ENCODE measurements around the gene BCL7A.
A peak's percentile ranks its signal among the peaks of the same experiment; 100 is the strongest.
"Not testable (repeated sequence)": the region's sequence is repeated elsewhere in the genome, so short reads cannot be mapped to it uniquely, and the experiment has no call there.

BCL7A gene

DNA sequence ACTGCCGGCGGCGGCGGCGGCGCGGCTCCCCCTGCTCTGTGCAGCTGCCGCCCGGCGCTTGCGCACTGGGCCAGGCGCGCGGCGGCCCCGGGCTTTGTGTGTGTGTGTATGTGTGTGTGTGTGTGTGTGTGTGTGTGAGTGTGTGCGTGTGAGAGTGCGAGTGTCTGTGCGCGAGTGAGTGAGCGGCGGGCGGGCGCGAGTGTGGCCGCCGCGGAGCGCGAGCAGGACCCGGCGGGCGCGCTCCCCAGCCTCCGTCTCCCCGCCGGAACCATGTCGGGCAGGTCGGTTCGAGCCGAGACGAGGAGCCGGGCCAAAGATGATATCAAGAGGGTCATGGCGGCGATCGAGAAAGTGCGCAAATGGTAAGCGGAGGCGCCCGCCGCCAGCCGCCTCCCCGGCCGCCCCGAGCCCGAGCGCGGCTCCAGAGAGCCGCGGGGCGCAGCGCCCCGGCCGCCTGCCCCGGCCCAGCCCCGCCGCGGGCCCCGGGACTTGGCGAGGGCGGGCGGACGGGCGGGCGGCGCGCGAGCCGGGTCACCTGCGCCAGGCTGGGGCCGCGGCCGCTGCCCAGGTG, at the start of gene BCL7A:
Gene BCL7A, plus strand, starts transcription at position 63 of the 571 bp plus-strand sequence. Its CDS starts 208 bp downstream, at position 271.
- peak; percentile 72 for DNase-seq

DNA sequence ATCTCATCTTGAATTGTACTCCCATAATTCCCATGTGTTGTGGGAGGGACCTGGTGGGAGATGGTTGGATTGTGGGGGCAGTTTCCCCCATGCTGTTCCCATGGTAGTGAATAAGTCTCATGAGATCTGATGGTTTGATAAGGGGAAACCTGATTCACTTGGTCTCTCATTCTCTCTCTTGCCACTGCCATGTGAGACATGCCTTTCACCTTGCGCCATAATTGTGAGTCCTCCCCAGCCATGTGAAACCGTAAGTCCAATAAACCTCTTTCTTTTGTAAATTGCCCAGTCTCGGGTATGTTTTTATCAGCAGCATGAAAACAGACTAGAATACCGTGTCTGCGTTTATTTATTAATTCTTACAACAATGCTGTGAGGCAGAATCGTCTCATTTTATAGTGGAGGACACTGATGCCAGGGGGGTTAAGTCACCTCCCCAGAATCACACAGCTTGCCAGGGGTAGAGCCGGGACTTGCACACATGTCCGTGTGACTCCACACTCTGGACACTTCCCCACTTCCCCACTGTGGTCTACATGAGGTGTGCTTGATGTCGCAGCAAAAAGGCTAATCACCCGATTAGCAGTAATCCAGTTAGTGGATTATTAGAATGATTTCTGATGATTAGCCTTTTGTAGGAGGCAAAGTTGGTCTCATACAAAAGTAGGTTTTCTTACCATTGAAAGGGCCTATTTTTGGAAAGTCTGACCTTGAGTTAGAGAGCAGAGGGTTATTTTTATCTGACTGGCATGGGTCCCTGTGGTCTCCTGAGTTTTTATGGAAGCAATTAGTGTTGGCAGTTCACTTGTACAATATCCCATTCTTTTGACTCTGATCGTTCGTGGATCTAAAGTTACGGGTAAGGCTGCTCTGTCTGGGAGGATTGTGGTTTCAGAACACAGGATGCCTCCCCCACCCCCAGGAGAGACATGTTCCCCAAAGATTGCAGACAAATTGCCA, 47.4 kb upstream of the BCL7A start:
- no peak for DNase-seq

DNA sequence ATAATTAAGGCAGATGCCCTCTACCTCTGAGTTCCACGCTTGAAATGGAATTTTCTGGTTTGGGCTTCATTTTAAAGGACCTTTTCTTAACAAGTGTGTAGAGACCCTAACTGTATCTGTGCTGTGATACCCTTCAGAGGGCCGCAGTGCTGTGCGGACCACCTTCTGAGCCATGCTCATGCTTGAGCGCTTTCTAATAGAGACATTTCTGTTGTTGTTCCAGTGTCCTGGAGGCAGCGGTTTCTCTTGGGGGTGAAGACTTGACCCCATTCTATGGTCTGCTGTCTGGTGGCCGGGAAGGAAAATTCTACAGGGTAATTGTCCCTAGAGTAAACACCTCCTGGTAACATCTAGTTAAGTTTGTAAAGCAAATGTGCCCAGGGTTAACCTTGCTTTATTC, 46.7 kb upstream of the BCL7A start:
- DNase-seq = no peak

DNA sequence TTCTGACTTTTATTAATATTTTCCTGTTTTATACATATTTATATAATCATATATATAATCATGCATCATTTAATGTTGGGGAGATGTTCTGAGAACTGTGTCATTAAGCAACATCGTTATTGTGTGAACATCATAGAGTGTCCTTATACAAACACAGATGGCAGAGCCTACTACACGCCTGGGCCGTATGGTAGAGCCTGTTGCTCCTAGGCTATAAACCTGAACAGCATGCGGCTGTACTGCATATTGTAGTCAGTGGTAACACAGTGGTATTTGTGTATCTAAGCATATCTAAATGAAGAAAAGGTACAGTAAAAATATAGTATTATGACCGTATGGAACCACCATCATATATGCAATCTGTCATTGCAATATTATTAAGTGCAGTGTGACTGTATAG, 44.7 kb upstream of the BCL7A start:
- DNase-seq = no peak

DNA sequence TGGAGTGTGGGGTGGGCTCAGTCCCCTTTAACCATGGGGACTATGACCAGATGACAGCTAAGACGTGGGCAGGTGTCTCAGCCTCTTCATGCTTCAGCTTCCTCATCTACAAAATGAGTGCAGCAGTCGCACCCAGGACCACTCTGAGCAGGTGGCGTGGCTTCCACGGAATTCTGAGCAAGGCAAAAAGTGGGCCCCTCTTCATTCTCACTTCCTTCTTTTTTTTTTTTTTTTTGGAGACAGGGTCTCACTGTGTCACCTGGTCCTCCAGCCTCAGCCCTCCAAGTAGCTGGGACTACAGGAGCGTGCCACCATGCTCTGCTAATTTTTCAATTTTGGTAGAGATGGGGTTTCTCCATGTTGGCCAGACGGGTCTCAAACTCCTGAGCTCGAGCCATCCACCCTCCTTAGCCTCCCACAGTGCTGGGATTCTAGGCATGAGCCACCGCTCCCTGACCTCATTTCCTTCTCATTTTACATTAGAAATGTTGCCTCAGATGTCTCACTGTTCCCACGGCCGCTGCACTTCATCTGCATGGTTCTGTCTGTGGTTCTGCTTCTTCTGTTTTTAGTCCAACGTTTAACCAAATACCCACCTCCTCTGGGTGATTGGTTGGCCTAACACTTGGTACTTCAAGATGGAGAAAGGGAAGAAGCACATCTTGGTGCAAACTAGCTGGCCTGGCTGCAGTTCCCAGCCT, 41.3 kb upstream of the BCL7A start:
- no peak for DNase-seq

DNA sequence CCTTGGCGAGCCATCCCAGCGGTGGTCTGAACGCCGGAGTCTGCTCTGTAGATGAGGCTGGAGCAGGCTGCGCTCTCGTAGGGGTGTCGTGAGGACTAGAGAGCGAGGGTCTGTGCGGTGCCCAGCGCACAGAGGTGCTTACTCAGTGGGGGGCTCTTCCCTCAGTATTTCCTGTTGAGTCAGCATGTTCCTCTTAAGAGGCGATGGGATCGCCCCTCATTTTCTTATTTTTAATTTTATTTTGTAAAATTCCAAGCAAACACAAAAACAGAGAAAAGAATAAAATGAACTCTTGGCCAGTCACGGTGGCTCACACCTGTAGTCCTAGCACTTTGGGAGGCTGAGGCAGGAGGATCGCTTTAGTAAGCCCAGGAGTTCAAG, 40.8 kb upstream of the BCL7A start:
- no peak for DNase-seq

DNA sequence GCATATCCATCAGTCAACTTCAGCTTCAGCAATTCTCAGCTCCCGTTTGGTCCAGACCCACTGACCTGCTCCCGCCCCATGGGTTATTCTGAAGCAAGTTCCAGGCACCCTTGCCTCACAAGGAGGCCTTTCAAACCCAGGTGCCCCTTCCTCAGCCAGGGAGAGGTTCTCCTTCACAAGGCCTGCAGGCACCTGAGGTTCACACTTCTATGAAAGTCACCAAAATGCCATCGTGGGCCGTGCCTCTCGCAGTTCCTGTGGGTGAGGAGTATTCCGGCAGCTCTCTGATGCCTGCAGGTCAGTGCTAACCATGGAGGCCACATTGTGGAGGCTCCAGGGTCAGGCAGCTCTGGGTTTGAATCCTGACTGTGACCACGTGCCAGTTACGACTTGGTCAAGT, 40.2 kb upstream of the BCL7A start:
- no peak for DNase-seq

DNA sequence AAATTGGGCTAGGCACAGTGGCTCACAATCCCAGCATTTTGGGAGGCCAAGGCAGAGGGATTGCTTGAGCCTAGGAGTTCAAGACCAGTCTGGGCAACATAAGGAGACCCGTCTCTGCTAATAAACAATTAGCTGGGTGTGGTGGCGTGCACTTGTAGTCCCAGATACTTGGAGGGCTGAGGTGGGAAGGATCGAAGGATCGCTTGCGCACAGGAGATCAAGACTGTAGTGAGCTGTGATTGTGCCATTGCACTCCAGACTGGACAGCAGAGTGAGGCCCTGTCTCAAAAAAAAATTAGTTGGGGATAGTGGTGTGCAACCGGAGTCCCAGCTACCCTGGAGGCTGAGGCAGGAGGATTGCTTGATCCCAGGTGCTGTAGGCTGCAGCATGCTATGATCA, 38.7 kb upstream of the BCL7A start:
- DNase-seq = no peak

DNA sequence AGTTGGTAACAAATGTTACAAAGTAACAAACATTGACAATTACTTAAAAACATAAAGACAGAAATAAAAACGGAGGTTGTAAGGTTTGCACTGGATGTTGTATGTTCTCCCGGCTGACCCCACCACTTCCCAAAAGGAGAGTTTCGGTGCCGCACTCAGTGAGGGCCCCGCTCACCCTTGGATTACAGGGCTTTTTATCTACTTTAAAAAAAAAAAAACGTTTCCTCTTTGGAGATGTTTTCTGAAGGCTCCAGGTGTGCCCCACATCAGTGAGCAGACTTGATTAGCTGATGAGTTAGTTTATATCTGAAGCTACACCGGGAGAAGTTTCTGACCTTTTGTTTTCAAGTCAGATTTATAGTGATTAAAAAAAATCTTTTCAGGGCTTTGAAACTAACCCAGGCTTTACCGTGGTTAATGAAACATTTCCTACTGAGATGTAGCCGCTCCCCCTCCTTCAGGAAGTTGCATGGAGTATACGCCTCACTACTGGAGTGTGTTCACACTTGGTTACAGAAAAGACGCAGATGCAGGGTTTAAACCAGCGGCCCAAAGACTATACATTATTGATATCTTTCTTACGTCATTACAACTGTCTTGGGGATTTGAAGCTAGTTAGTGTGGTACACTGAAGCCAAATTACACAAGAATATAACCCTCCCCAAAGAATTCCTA, 38.0 kb upstream of the BCL7A start:
- no peak for DNase-seq

DNA sequence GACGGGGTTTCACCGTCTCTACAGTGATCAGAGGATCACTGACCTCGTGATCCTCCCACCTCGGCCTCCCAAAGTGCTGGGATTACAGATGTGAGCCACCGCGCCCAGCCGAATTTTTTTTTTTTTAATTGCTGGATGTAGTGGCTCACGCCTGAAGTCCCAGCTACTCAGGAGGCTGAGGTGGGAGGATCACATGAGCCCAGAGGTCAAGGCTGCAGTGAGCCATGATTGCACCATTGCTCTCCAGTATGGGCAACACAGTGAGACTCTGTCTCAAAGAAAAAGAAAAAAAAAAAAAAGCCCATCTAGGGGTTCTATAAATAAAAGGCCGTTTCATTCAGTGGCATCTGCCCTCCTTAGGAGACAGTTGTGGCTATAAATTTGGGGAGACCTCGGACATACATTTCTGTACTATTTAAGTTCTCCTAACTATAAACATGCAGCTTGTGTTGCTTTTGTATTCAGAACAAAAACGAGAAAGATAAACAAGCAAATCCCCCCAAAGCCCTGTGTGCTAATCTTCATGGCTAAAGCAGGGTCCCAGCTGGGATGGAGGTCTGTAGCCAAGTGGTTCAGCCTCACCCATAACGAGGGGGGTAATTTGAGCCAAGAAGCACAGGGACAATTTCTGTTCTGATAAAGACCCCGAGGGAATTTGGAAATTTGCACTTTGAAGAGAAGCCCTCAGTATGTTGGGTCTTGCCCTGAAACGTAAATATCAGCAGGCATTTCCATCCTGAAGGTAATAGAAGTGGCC, 35.0 kb upstream of the BCL7A start:
- DNase-seq = no peak

DNA sequence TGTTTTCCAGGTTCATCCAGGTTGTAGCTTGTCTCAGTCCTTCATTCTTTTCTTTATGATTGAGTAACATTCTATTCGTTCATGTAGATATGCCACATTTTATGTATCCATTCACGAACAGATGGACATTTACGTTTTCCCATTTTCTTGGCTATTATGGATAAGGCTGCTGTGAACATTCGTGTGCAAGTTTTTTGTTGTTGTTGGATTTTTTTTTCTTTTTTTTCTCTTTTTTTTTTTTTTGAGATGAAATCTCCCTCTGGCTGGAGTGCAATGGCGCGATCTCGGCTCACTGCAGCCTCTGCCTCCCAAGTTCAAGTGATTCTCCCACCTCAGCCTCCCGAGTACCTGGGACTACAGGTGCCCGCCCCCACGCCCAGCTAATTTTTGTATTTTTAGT, 33.2 kb upstream of the BCL7A start:
- not testable (repeated sequence) for DNase-seq

DNA sequence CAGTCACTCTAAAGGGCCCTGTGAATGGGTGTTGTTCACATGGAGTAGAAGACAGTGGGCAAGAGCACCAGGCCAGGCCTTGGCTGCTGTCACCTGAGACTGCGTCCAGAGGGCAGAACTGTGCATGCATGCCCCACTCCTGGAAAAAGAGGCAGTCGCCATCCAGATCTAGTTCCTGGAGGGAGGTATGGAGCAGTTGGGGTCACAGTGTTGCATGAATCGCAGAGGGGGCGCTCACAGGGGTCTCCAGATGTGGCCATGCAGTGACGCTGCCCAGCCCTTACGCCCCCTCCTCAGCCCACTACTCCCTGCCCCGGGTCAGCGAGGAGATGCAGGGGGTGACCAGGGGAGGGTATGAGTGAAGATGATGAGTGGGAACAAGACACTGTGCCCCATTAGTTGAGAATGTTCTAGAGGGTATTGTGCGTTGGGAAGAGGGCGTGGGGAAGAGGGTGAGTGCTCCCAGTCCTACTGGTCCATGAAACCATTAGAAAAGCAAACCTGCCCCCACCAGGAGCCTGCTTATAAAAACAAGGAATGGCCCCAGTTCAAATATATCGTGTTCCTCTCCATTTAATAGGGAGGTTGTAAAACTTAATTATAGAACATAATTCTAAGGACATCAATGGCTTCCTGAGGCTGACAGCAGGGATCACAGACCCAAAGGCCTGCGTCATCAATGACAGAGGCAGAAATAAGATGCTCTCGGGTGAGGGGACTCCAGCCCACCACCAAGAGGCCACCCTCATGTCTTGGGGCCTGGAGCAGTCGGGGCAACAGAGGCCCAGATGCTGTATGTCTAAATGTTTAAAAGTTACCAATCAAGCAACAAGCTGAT, 32.2 kb upstream of the BCL7A start:
- DNase-seq = no peak

DNA sequence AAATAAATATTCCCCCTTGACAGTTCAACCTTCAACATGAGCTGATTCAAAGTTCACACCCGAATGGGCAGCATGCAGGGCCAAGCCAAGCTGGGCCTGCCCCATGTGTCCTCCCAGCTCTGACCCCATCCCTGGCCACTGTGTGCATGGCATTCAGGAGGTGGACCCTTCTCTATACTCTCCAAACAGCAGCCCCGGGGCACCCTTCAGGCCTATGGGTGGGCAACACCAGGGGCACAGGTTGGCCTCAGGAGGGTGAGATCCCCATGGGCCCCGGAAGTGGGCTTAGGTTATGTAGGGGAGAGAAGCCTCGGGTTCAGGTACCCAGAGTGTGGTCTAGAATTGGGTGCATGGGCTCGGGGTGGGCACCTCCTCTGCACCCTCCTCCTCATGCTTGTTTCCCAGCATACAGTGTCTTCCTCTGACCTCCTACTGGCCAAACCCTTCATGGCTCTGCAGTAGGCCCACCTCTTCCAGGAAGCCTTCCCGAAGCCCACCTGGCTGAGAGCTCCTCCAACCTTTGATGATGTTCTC, 31.5 kb upstream of the BCL7A start:
- DNase-seq = no peak

DNA sequence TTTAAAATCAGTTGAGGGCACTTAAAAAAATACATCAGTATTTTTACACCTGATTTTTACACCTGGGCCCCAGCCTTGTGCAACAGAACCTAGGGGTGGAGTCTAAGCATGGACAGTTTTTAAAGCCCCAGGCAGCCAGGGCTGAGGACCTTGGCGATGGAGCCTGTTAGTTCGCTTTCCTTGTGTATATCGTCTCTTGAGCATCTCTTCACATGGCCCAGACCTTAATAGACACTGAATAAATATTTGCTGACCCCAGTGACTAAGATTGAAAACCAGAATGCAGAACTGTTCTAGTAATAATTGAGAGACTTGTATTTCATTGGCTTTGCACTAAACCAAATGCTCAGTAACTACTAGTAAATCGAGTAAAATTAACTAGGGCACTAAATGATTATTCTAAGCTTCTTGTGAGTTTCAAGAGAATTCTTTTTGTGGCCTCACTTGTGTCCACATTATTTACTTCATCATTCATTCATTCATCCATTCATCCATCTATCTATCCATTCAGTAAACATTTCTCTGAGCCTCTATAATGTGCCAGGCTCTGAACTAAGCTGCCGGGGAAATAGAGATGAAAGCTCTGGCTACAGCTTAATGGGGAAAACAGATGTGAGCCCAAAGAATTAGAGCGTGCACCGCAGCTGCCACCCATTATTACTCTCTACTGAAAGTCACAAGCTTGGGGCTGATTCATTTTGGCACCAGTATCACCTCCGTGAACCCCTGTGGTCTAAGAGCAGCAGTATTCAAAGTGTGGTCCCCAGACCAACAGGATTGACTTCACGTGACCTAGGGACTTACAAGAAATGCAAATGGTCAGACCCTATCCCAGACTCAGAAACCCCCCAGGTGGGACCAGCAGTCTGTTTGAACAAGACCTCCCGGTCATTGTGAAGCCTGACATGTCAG, 30.7 kb upstream of the BCL7A start:
- peak; percentile 60 for DNase-seq

DNA sequence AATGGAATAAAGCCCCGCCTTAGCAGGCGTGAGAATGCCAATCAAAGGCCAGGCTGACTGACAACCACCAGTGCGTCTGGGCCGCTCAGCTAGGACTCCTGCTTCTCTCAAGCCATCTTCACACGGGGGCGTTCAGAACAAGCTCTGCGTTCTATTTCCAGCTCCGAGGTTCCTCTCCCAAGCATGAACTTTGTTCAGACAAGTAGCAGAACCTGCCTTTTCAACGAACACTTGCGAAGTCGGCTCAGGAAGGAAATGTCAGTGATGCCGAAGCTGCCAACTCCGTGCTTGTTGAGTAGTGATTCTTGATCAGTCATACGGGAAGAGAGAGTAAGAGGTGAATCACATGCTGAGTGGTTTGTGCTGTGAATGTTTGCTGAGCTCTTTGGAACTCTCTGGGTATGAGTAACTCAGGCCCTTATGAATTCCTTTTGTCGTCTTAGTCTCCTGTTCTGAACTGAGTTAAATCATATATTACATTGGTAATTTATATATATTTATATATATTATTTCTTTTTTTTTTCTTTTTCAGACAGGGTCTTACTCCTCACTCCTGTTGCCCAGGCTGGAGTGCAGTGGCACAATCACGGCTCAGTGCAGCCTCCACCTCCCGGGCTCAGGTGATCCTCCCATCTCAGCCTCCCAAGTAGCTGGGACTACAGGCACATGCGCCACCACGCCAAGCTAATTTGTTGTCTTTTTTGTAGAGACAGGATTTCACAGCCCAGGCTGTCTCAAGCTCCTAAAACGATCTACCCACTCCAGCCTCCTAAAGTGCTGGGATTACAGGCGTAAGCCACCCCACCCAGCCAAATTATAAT, 29.4 kb upstream of the BCL7A start:
- peak; percentile 78 for DNase-seq

DNA sequence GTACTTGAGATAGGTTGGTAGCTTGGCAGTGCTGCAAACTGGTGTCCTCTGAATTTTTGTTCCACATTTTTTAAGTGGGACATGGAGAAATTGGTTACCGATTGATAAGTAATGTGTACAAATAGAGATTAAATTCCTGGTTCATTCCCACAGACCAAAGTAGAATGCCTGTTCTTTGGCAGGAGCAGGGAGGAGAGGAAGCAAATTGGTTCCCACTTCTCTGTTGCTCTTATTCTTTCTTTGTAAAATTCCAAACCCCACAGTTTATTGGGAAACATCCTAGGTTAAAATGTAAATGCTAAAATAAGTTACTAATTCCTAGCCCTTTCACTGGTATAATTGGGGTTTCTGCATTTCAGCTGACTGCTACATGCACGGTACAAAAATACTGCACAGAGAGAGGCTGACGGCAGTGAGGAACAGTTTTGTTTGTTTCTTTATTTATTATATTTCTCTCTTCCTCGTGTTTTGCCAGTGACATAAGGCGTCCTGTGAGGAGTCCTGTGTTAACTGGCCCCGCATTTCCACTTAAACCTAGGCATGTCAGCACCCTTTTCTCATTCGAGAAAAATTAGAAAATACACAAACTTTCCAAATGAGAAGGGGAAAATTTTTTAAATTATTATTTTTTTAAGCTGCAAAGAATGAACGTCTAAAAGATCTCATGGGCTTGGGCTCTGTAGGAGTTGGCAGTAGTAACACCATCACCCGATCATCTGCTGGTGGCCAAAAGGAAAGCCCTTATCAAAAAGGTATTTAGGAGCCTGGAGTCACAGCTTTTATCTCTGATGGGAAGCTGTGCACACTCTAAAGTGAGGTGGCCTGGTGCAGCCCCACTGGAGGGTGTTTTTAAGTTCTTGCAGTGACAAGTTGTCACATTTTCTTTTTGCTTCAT, 25.4 kb upstream of the BCL7A start:
- DNase-seq = no peak

DNA sequence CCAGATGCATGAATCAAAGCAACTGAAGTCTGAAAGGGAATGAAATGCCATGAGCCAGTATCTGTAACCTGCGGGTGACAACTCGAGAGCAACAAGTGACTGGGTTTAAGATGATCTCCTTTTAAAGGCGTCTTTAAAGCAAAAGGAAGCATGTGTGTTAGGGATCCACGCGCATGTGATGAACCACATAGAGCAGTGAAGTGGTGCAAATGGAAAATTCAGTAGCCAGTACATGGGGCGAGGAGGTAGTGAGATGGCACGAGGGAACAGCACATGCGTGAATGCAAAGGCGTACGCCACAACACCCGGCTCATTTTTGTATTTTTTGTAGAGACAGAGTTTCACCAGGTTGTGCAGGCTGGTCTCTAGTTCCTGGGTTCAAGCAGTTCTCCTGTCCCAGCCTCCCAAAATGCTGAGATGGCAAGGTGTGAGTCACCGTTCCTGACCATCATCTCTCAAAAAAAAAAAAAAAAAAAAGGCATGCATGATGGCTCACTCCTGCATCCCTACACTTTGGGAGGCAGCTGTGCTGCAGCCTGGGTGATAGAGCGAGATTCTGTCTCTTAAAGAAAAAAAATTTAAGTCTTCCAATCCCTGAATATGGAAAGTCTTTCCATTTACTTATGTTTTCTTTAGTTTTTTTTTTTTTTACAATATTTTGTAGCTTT, 24.6 kb upstream of the BCL7A start:
- DNase-seq = no peak

Data from stimulated activated CD4-positive, alpha-beta T cell treated with anti-CD3 and anti-CD28 coated beads, Interleukin-15, amount 100 ng/mL, for 24 hours (primary cell).